Head of caudate nucleus (tissue), 42 donors: Measurements from ENCODE around the gene ATP1A2.

Experiments
- DNase-seq, 42 donors: peaks; one replicate each; pipeline versions ENCODE4 v3.0.0 to v3.0.0-alpha.2; 2020 to 2021; ENCODE audit warnings: mixed read lengths in 7 of 42
- intact Hi-C: fragments of 100-400 bp; cut with DNase I; formaldehyde crosslinking; loops from one replicate; pipeline ENCODE4 v1.15.0; 2022

Gene ATP1A2

GRCh38 chr1:160187407-160187806 is 71.8 kb downstream of the ATP1A2 start:
- DNase-seq: no peak
- intact Hi-C loops: no loop called here

GRCh38 chr1:160188341-160188740 is 72.8 kb downstream of the ATP1A2 start:
- no peak for DNase-seq
- intact Hi-C loops: no loop called here

GRCh38 chr1:160189649-160190625 is 74.4 kb downstream of the ATP1A2 start, which contains the start of gene CASQ1:
TSS of gene CASQ1 (plus strand) at chr1:160190575. CDS start at chr1:160190752, 177 bp downstream.
- peak in 13 of 42 donors; percentile 31 to 67 (median 45) for DNase-seq
- intact Hi-C loops: loop anchor here (5.0 kb wide), 1 partner anchor 62 kb away; no protein-coding TSS in a partner anchor

GRCh38 chr1:160191756-160192155 is 76.2 kb downstream of the ATP1A2 start:
- intact Hi-C loops: loop anchor here (5.0 kb wide), 1 partner anchor 61 kb away; no protein-coding TSS in a partner anchor
- DNase-seq: no peak

- no peak for DNase-seq
- intact Hi-C loops: loop anchor here (5.0 kb wide), 1 partner anchor 60 kb away; no protein-coding TSS in a partner anchor
Observed at GRCh38 chr1:160192234-160192633, 76.7 kb downstream of the ATP1A2 start.
